SJSA1 (cell line): ENCODE measurements around the gene NUF2. TPM values are rescaled to one million over a fixed set of nuclear protein-coding genes. Genes with fewer than 3 reads are reported as not detected.

Source experiments
- DNase-seq, 2 experiments: peaks; one replicate each; pipeline ENCODE4 v3.0.0-alpha.2; 2015 to 2020; ENCODE audit warnings: low spot score in 2 of 2, low read depth in 1 of 2
- H3K27ac ChIP-seq: fragments of 250-450 bp; sonication (Bioruptor Pico); 2 replicates; pipeline ENCODE4 v1.5.1; 2020; ENCODE audit warnings: mild to moderate bottlenecking, moderate library complexity
- H3K27me3 ChIP-seq: fragments of 250-450 bp; sonication (Bioruptor Pico); replicated peaks from 2 replicates; pipeline ENCODE4 v1.5.1; 2020; ENCODE audit warnings: mild to moderate bottlenecking, moderate library complexity
- H3K36me3 ChIP-seq: fragments of 250-450 bp; sonication (Bioruptor Pico); 2 replicates; pipeline ENCODE4 v1.5.1; 2020; ENCODE audit warnings: mild to moderate bottlenecking
- H3K4me1 ChIP-seq: fragments of 250-450 bp; sonication (Bioruptor Pico); replicated peaks from 2 replicates; pipeline ENCODE4 v1.6.1; 2021; ENCODE audit warnings: mild to moderate bottlenecking
- H3K4me3 ChIP-seq: fragments of 250-450 bp; sonication (Bioruptor Pico); 2 replicates; pipeline ENCODE4 v1.5.1; 2020; ENCODE audit warnings: mild to moderate bottlenecking
- H3K9me3 ChIP-seq: fragments of 250-450 bp; sonication (Bioruptor Pico); replicated peaks from 2 replicates; pipeline ENCODE4 v1.5.1; 2020; ENCODE audit warnings: mild to moderate bottlenecking
- total RNA-seq: library from RNA; depleted of rRNA; stranded (reverse); fragments of >200 nt; shearing (Covaris generic); gene quantifications from 2 replicates; pipeline ENCODE4 v1.2.3, GENCODE V29; 2014; rRNA removed

NUF2 gene
- total RNA-seq, 1 experiment from 2014 or later, result 71.8 TPM

DNA sequence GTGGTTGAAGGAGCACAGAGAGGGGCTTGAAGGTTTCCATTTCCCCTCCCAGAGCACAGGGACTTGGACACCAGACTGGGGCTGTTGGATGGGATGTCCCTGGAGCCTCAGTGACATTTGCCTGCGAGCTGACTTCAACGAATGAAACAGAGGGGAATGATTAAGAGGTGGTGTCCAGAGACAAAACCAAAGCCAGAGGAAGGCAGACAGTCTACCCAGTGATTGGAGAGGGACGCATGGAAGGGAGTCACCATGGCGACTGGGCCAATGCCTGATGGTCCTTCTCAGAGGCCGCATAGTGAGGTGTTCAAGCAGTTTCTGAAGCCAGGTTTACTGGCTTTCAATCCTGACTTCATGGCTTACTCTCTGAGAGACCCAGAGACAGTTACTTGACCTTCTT, 77.2 kb downstream of the NUF2 start:
- no peak overlapping the region for H3K4me3 ChIP-seq
- H3K4me1 ChIP-seq, result no peaks in the 10 kb centered on the region
- H3K9me3 ChIP-seq, result no peaks in the 10 kb centered on the region
- H3K27ac ChIP-seq, result no peak overlapping the region
- peaks cover 5% of the 10 kb centered on the region; the same call in 1 of the 2 replicates for H3K27me3 ChIP-seq
- no peak for DNase-seq
- no peaks in the 10 kb centered on the region for H3K36me3 ChIP-seq

DNA sequence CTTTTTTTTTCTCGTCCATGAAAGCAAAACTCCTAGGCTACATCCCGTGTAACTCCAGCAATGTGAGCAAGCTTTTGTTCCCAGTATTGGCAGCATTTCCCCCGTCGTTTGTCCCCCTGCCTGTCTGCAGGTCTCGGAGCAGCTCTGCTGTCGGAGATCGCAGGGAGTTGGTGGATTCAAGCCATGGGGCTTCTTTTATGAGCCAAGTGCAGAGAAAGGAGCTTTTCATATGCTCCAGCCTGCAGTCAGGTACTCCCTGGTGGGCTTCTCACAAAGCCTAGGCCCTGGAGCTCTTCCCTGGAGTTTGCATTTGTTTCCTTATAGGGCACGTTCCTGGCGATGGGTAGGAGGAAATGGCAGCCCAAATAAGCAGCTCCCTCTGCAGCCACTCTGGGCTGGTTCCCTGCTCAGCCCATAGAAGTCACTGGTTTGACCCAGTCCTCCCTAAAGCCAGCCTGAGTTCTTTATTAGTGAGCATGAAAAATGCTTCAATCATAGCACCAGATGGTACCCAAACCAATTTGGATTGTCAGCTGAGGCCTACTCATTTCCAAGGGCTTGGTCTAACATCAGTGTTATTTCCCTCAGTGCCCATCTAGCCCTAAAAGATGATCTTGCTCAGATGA, 78.3 kb downstream of the NUF2 start:
- H3K4me3 ChIP-seq, result no peak overlapping the region
- H3K27ac ChIP-seq, result no peak overlapping the region
- H3K36me3 ChIP-seq, result no peaks in the 10 kb centered on the region
- no peaks in the 10 kb centered on the region for H3K4me1 ChIP-seq
- H3K9me3 ChIP-seq, result no peaks in the 10 kb centered on the region
- DNase-seq, result no peak
- H3K27me3 ChIP-seq, result peaks cover 5% of the 10 kb centered on the region; the same call in 1 of the 2 replicates

DNA sequence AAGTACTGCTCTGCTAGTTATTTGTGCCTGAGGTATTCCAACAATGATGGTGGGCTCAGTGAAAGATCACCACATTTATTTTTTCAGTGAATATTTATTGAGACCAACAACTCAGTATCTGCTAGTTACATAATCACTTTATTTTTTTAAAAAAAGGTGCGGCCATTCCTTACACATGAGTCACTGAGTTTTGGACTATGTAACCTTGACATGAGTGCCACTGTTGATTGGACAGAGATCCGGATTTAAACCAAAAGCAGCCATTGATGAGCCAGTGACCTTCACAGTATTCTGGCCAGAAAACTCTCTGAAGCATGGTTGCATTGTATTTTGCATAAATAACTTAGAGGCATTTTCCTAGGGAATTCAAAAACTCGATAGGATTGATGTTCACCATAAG, 79.5 kb downstream of the NUF2 start:
- Histone ChIP-seq H3K36me3 (no peaks in the 10 kb centered on the region), H3K4me3 (no peak overlapping the region), H3K27ac (no peak overlapping the region), H3K27me3 (peaks cover 5% of the 10 kb centered on the region; the same call in 1 of the 2 replicates), H3K9me3 (no peaks in the 10 kb centered on the region), H3K4me1 (no peaks in the 10 kb centered on the region)
- DNase-seq, result no peak

Other genes with a start within 250 kb of the NUF2 start
- gene RGS5, start 119.0 kb upstream of the NUF2 start, total RNA-seq, result 1.9 and 7.8 TPM in 2 replicates